ENCODE measurements around the gene TEX14. TPM values are rescaled to one million over a fixed set of nuclear protein-coding genes. Genes with fewer than 3 reads are reported as not detected.
"Not testable (repeated sequence)": the region's sequence is repeated elsewhere in the genome, so short reads cannot be mapped to it uniquely, and the experiment has no call there.

TEX14 gene
- total and polyA plus RNA-seq, 9 donors = 2.1 to 5.1 (median 4.1) TPM

GRCh38 chr17:58568044-58568799 lies 123.6 kb downstream of the TEX14 start:
- H3K36me3 ChIP-seq (ENCODE audit: control insufficient read depth, insufficient read depth, low read length) = no peaks in the 10 kb centered on the region
- peaks cover 4% of the 10 kb centered on the region for H3K4me1 ChIP-seq (ENCODE audit: control insufficient read depth, insufficient read depth, low read length)
- no peaks in the 10 kb centered on the region for H3K9me3 ChIP-seq (replicated peaks; ENCODE audit: control insufficient read depth, low read depth, low read length)
- no peak overlapping the region for H3K27ac ChIP-seq (ENCODE audit: low read length)
- WGBS (ENCODE audit: insufficient coverage) = no CpG with 5 or more reads among the region's 1 CpG
- no peak overlapping the region for H3K4me3 ChIP-seq (ENCODE audit: low read length)
- peak; percentile 21 for DNase-seq
- no peaks in the 10 kb centered on the region for H3K27me3 ChIP-seq (ENCODE audit: control insufficient read depth, insufficient read depth, low read length)

GRCh38 chr17:58565389-58566311 lies 126.2 kb downstream of the TEX14 start:
- 46% methylated on average over 6 of the region's 8 CpGs for WGBS (ENCODE audit: insufficient coverage)
- H3K36me3 ChIP-seq (ENCODE audit: control insufficient read depth, insufficient read depth, low read length) = no peaks in the 10 kb centered on the region
- no peak overlapping the region for H3K27ac ChIP-seq (ENCODE audit: low read length)
- no peak for DNase-seq
- H3K4me3 ChIP-seq (ENCODE audit: low read length) = no peak overlapping the region
- H3K4me1 ChIP-seq (ENCODE audit: control insufficient read depth, insufficient read depth, low read length) = peaks cover 10% of the 10 kb centered on the region
- no peaks in the 10 kb centered on the region for H3K27me3 ChIP-seq (ENCODE audit: control insufficient read depth, insufficient read depth, low read length)
- no peaks in the 10 kb centered on the region for H3K9me3 ChIP-seq (replicated peaks; ENCODE audit: control insufficient read depth, low read depth, low read length)

- whole genome bisulfite sequencing (ENCODE audit: insufficient coverage) = no CpG with 5 or more reads among the region's 1 CpG
- Histone ChIP-seq H3K27ac (ENCODE audit: low read length) (no peak overlapping the region), H3K27me3 (ENCODE audit: control insufficient read depth, insufficient read depth, low read length) (no peaks in the 10 kb centered on the region), H3K36me3 (ENCODE audit: control insufficient read depth, insufficient read depth, low read length) (no peaks in the 10 kb centered on the region), H3K4me3 (ENCODE audit: low read length) (no peak overlapping the region), H3K4me1 (ENCODE audit: control insufficient read depth, insufficient read depth, low read length) (peaks cover 13% of the 10 kb centered on the region), H3K9me3 (replicated peaks; ENCODE audit: control insufficient read depth, low read depth, low read length) (no peaks in the 10 kb centered on the region)
- no peak for DNase-seq
These were observed 126.9 kb downstream of the TEX14 start for GRCh38 chr17:58564971-58565370.

- Histone ChIP-seq H3K9me3 (replicated peaks; ENCODE audit: control insufficient read depth, low read depth, low read length) (no peaks in the 10 kb centered on the region), H3K4me1 (ENCODE audit: control insufficient read depth, insufficient read depth, low read length) (peaks cover 14% of the 10 kb centered on the region), H3K27me3 (ENCODE audit: control insufficient read depth, insufficient read depth, low read length) (no peaks in the 10 kb centered on the region), H3K4me3 (ENCODE audit: low read length) (no peak overlapping the region), H3K27ac (ENCODE audit: low read length) (no peak overlapping the region), H3K36me3 (ENCODE audit: control insufficient read depth, insufficient read depth, low read length) (no peaks in the 10 kb centered on the region)
- no CpG with 5 or more reads among the region's 2 CpGs for WGBS (ENCODE audit: insufficient coverage)
- no peak for DNase-seq
These were observed 127.6 kb downstream of the TEX14 start for GRCh38 chr17:58564243-58564642.

- peak; percentile 46 for DNase-seq
- H3K4me1 ChIP-seq (ENCODE audit: control insufficient read depth, insufficient read depth, low read length) = peaks cover 20% of the 10 kb centered on the region
- H3K9me3 ChIP-seq (replicated peaks; ENCODE audit: control insufficient read depth, low read depth, low read length) = no peaks in the 10 kb centered on the region
- no peak overlapping the region for H3K4me3 ChIP-seq (ENCODE audit: low read length)
- WGBS (ENCODE audit: insufficient coverage) = 45% methylated on average over 1 of the region's 1 CpG
- no peaks in the 10 kb centered on the region for H3K36me3 ChIP-seq (ENCODE audit: control insufficient read depth, insufficient read depth, low read length)
- H3K27ac ChIP-seq (ENCODE audit: low read length) = peak overlapping the region; percentile 71
- H3K27me3 ChIP-seq (ENCODE audit: control insufficient read depth, insufficient read depth, low read length) = no peaks in the 10 kb centered on the region
These were observed 131.3 kb downstream of the TEX14 start for GRCh38 chr17:58560511-58560910.

- Histone ChIP-seq H3K27ac (ENCODE audit: low read length) (no peak overlapping the region), H3K4me3 (ENCODE audit: low read length) (no peak overlapping the region), H3K27me3 (ENCODE audit: control insufficient read depth, insufficient read depth, low read length) (no peaks in the 10 kb centered on the region), H3K4me1 (ENCODE audit: control insufficient read depth, insufficient read depth, low read length) (peaks cover 20% of the 10 kb centered on the region), H3K36me3 (ENCODE audit: control insufficient read depth, insufficient read depth, low read length) (no peaks in the 10 kb centered on the region), H3K9me3 (replicated peaks; ENCODE audit: control insufficient read depth, low read depth, low read length) (no peaks in the 10 kb centered on the region)
- 56% methylated on average over 2 of the region's 3 CpGs for WGBS (ENCODE audit: insufficient coverage)
- DNase-seq = no peak
These were observed 133.9 kb downstream of the TEX14 start for GRCh38 chr17:58557981-58558380.

- H3K36me3 ChIP-seq (ENCODE audit: control insufficient read depth, insufficient read depth, low read length) = no peaks in the 10 kb centered on the region
- peak; percentile 65 for DNase-seq
- H3K4me1 ChIP-seq (ENCODE audit: control insufficient read depth, insufficient read depth, low read length) = peaks cover 20% of the 10 kb centered on the region
- WGBS (ENCODE audit: insufficient coverage) = 79% methylated on average over 2 of the region's 5 CpGs
- no peaks in the 10 kb centered on the region for H3K27me3 ChIP-seq (ENCODE audit: control insufficient read depth, insufficient read depth, low read length)
- no peak overlapping the region for H3K27ac ChIP-seq (ENCODE audit: low read length)
- no peaks in the 10 kb centered on the region for H3K9me3 ChIP-seq (replicated peaks; ENCODE audit: control insufficient read depth, low read depth, low read length)
- H3K4me3 ChIP-seq (ENCODE audit: low read length) = no peak overlapping the region
These were observed 135.0 kb downstream of the TEX14 start for GRCh38 chr17:58556833-58557250.

GRCh38 chr17:58555109-58555508 lies 136.7 kb downstream of the TEX14 start:
- H3K36me3 ChIP-seq (ENCODE audit: control insufficient read depth, insufficient read depth, low read length); H3K4me3 ChIP-seq (ENCODE audit: low read length); H3K27me3 ChIP-seq (ENCODE audit: control insufficient read depth, insufficient read depth, low read length); H3K9me3 ChIP-seq (replicated peaks; ENCODE audit: control insufficient read depth, low read depth, low read length); DNase-seq; H3K27ac ChIP-seq (ENCODE audit: low read length): not testable (repeated sequence)
- WGBS (ENCODE audit: insufficient coverage) = 92% methylated on average over 3 of the region's 3 CpGs
- peaks cover 13% of the 10 kb centered on the region for H3K4me1 ChIP-seq (ENCODE audit: control insufficient read depth, insufficient read depth, low read length)

- WGBS (ENCODE audit: insufficient coverage) = 83% methylated on average over 1 of the region's 2 CpGs
- Histone ChIP-seq H3K36me3 (ENCODE audit: control insufficient read depth, insufficient read depth, low read length) (no peaks in the 10 kb centered on the region), H3K4me3 (ENCODE audit: low read length) (no peak overlapping the region), H3K9me3 (replicated peaks; ENCODE audit: control insufficient read depth, low read depth, low read length) (no peaks in the 10 kb centered on the region), H3K27me3 (ENCODE audit: control insufficient read depth, insufficient read depth, low read length) (peaks cover 2% of the 10 kb centered on the region), H3K27ac (ENCODE audit: low read length) (no peak overlapping the region), H3K4me1 (ENCODE audit: control insufficient read depth, insufficient read depth, low read length) (peaks cover 43% of the 10 kb centered on the region)
- DNase-seq = no peak
These were observed 150.6 kb downstream of the TEX14 start for GRCh38 chr17:58541249-58541648.

- DNase-seq = peak; percentile 54
- Histone ChIP-seq H3K36me3 (ENCODE audit: control insufficient read depth, insufficient read depth, low read length) (no peaks in the 10 kb centered on the region), H3K4me3 (ENCODE audit: low read length) (no peak overlapping the region), H3K9me3 (replicated peaks; ENCODE audit: control insufficient read depth, low read depth, low read length) (no peaks in the 10 kb centered on the region), H3K27ac (ENCODE audit: low read length) (no peak overlapping the region), H3K27me3 (ENCODE audit: control insufficient read depth, insufficient read depth, low read length) (peaks cover 2% of the 10 kb centered on the region), H3K4me1 (ENCODE audit: control insufficient read depth, insufficient read depth, low read length) (peaks cover 56% of the 10 kb centered on the region)
These were observed 152.1 kb downstream of the TEX14 start for GRCh38 chr17:58539698-58540097.

All from muscle of leg (tissue), 11 donors.